SU-DHL-6 (cell line): ENCODE results near the gene KCNJ12.
"Not testable (repeated sequence)": the region's sequence is repeated elsewhere in the genome, so short reads cannot be mapped to it uniquely, and the experiment has no call there.

Experiments
- EZH2phosphoT487 ChIP-seq: fragments of 200-600 bp; sonication (generic), shearing (Covaris generic); conservative IDR thresholded peaks from 2 replicates; pipeline ENCODE4 v1.6.1; 2018; ENCODE audit warnings: mild to moderate bottlenecking, antibody characterized with exemption, low read length, moderate library complexity, mixed read lengths
- TF ChIP-seq, protein P1 (sequence below): fragments of 200-600 bp; sonication (generic); IDR thresholded peaks from one replicate; pipeline ENCODE4 v1.5.1; 2017; ENCODE audit warnings: antibody characterized with exemption, mild to moderate bottlenecking, low read length, moderate library complexity; ENCODE audit not compliant: insufficient read depth, poor library complexity, severe bottlenecking

DNA sequence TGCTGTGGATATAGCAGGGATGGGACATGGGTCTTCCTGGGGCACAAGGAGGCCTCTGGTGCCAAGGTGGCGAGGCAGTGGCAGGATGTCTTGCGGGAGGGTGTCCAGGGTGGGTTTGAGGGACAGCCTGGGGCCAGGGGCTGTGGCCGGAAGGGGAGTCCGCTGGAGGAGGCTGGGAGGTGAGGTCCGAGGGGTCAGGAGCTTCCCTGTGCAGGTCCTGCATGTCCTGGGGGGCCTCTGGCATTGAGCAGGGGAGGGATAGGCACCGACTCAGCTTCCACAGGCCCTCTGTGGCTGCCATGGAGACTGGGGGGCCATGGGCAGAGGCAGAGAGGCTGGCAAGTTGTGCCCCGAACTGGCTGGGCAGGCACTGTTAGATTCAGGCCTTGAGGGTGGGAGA lies 38.5 kb downstream of the KCNJ12 start:
- TF ChIP-seq, protein P1, sequence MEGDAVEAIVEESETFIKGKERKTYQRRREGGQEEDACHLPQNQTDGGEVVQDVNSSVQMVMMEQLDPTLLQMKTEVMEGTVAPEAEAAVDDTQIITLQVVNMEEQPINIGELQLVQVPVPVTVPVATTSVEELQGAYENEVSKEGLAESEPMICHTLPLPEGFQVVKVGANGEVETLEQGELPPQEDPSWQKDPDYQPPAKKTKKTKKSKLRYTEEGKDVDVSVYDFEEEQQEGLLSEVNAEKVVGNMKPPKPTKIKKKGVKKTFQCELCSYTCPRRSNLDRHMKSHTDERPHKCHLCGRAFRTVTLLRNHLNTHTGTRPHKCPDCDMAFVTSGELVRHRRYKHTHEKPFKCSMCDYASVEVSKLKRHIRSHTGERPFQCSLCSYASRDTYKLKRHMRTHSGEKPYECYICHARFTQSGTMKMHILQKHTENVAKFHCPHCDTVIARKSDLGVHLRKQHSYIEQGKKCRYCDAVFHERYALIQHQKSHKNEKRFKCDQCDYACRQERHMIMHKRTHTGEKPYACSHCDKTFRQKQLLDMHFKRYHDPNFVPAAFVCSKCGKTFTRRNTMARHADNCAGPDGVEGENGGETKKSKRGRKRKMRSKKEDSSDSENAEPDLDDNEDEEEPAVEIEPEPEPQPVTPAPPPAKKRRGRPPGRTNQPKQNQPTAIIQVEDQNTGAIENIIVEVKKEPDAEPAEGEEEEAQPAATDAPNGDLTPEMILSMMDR, result not testable (repeated sequence)
- not testable (repeated sequence) for TF ChIP-seq EZH2phosphoT487
